Muscle of leg (tissue), 11 donors: ENCODE data around the gene HOXC10. TPM values are rescaled to one million over a fixed set of nuclear protein-coding genes. Genes with fewer than 3 reads are reported as not detected.

Experiments used
- DNase-seq: peaks from one replicate; pipeline ENCODE4 v3.0.0; 2013
- H3K27ac ChIP-seq: one replicate; pipeline ENCODE4 v1.5.1; 2013; ENCODE audit warnings: mild to moderate bottlenecking, low read length, control low read depth
- H3K27me3 ChIP-seq: one replicate; pipeline ENCODE4 v1.6.1; 2013; ENCODE audit warnings: low read length; ENCODE audit not compliant: control insufficient read depth, insufficient read depth
- H3K36me3 ChIP-seq: one replicate; pipeline ENCODE4 v1.6.1; 2013; ENCODE audit warnings: low read length; ENCODE audit not compliant: control insufficient read depth, insufficient read depth
- H3K4me1 ChIP-seq: one replicate; pipeline ENCODE4 v1.6.1; 2013; ENCODE audit warnings: low read length; ENCODE audit not compliant: control insufficient read depth, insufficient read depth
- H3K4me3 ChIP-seq: one replicate; pipeline ENCODE4 v1.5.1; 2013; ENCODE audit warnings: low read length, control low read depth
- H3K9me3 ChIP-seq: replicated peaks from 2 replicates; pipeline ENCODE4 v1.6.1; 2013; ENCODE audit warnings: low read depth, low read length; ENCODE audit not compliant: control insufficient read depth
- WGBS: methylation state at CpG from one replicate; pipeline ENCODE4 v1.1.5; 2013; ENCODE audit warnings: missing lambda C conversion rate; ENCODE audit not compliant: insufficient coverage; 5-methylcytosine and 5-hydroxymethylcytosine counted together
- polyA plus RNA-seq, 8 donors: library from polyadenylated mRNA; unstranded; fragments of 120-200 nt; gene quantifications; one replicate each; pipeline versions ENCODE4 v1.2.1 to v1.2.3, GENCODE V29; 2013; ENCODE audit warnings: inconsistent platforms in 1 of 8, low replicate concordance in 1 of 8; ENCODE audit not compliant: insufficient read length in 8 of 8, insufficient read depth in 1 of 8
- total RNA-seq: library from RNA; stranded (reverse); fragments of 120-200 nt; gene quantifications from one replicate; pipeline ENCODE4 v1.2.4, GENCODE V29; 2013

Gene HOXC10
- total and polyA plus RNA-seq, 9 donors, result 7.6 to 57.7 (median 48.6) TPM

DNA sequence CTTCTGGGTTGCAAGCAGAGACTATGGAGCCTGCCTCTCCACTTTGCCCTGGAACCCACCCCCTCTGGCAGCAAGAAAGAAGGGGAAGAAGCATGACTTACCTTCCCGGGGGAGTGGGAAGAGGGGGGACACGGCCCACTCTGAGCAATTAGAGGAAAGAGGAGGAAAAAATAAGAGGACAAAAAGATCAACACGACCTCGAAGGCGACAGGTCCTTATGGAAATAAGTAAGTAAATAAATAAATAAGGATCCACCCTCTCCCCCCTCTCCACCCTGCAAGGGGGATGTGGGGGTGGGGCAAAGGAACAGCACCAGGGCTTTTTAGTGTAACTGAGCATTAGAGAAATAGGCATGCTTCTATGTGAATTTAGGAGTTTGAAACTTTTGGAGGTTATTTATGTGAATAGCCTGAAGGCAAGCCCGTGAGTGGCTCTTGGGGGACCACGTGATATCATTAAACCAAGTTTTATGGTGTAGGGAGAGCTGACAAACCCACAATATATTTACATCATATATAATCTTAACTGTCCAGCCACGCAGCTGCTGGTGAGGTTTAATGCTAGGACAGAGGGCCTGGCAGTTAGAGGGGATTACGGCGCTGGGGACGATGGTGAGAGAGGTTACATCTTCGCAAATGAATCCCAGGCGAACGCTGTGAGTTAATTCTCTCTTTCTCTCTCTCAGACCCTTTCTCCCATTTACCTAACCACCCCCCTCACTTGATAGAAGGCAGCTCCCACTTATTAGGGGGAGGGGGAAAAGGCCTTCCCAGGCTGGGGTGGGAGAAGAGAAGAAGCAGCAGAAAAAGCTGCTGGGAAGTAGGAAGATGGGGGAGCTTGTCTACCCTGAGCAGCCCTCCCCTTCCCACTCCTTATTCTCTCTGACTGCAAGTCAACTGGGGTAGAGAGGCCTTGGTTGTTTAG, 52.7 kb downstream of the HOXC10 start:
- peak; percentile 80 for DNase-seq
- 20% methylated on average over 1 of the region's 14 CpGs for WGBS
- peaks cover 42% of the 10 kb centered on the region for H3K27me3 ChIP-seq
- H3K4me1 ChIP-seq, result peaks cover 85% of the 10 kb centered on the region
- H3K27ac ChIP-seq, result peak overlapping the region; percentile 96
- no peaks in the 10 kb centered on the region for H3K9me3 ChIP-seq
- H3K4me3 ChIP-seq, result peak overlapping the region; percentile 38
- peaks cover 8% of the 10 kb centered on the region for H3K36me3 ChIP-seq

DNA sequence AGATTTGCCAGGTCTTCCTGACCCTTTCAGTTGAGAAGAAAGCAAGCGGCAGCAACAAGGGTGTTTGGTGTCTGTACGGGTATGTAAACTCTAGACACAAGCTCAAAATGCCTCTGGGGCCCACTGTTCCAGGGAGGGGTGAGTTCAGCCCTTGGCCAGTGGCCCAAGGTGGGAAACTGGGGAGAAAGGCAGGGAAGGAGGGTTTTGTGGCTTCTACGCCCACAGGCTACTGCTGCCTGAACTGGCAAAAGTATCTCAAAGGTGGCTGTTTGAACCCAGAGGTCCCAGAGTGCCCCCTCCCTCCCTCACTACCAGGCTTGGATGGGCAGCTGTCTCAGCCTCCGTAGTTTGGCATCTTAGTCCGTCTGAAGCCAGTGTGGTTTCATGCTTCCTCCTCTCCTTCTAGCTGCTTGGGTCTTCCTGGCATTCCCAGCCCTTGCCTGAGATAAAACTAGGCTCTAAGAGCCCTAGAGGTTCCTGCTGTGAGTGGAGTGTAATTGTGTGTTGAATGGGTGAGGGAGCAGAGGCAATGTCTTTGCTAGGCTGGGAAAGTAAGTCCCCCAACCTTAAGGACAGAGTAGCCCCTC, 53.4 kb downstream of the HOXC10 start:
- Histone ChIP-seq H3K36me3 (peaks cover 8% of the 10 kb centered on the region), H3K4me3 (peak overlapping the region; percentile 38), H3K27me3 (peaks cover 35% of the 10 kb centered on the region), H3K9me3 (no peaks in the 10 kb centered on the region), H3K27ac (peak overlapping the region; percentile 96), H3K4me1 (peaks cover 85% of the 10 kb centered on the region)
- 80% methylated on average over 1 of the region's 5 CpGs for WGBS
- DNase-seq, result peak; percentile 59

DNA sequence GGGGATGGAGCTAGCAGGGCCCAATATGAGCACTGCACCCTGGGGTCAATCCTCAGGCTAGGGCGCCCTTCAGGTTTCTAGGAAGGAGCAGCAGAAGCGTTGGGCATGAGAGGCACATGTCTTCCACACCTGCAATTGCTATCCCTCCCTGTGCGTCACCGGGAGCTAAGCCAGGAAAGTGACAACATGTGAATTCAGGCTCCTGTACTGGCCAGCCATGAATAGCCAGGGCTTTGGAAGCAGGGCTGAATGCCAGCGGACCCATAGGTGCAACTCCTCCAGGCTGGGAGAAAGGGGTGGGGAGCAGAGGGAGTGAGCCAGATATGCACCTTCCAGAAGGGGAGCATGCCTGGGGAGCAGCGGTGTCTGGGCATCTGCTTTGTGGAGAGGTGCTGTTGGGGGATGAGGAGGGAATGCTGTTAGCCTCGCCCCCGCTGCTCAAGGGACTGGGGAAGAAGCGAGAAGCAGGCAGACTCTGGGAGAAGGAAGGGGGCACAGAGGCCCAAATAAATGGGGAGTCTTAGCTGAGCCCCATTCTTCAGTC, 54.0 kb downstream of the HOXC10 start:
- Histone ChIP-seq H3K4me1 (peaks cover 89% of the 10 kb centered on the region), H3K4me3 (peak overlapping the region; percentile 38), H3K36me3 (peaks cover 8% of the 10 kb centered on the region), H3K27ac (peak overlapping the region; percentile 96), H3K9me3 (no peaks in the 10 kb centered on the region), H3K27me3 (peaks cover 33% of the 10 kb centered on the region)
- peak; percentile 93 for DNase-seq
- 16% methylated on average over 7 of the region's 9 CpGs for WGBS

DNA sequence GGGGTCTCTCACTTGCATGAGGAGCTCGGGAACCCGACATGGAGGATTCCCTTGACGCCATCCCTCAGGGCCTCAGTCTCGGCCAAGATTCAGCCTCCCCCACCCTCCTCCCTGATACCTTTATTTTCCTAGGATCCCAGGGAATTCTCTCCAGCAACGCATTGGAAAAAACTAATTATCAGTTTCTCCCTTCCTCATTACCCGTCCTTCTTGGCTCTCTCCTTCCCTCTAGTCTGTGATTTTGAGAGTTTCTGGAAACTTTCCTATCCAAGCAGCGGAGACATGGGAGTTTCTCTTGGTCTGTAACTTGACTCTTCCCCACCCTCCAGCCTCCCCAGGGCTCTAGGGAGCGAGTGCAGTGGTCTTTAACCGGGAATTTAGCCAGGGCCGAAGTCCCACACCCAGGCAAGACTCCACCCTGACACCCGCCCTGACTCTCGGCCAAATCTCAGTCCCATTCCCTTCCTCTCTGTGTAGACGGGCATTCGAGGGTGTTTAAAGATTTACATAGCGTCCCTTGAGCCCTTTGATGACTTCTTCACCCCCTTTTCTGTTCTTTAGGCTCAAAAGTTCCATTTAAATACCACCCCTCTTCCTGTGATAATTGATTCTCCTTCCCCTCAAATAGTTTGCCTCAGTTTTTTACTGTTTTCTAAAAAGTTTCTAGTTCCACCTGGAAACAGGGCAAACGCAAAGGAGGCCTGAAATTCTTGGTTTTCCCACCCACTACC, 54.6 kb downstream of the HOXC10 start:
- Histone ChIP-seq H3K4me3 (peak overlapping the region; percentile 38), H3K9me3 (no peaks in the 10 kb centered on the region), H3K4me1 (peaks cover 90% of the 10 kb centered on the region), H3K36me3 (peaks cover 4% of the 10 kb centered on the region), H3K27ac (peak overlapping the region; percentile 96), H3K27me3 (peaks cover 28% of the 10 kb centered on the region)
- WGBS, result 6% methylated on average over 9 of the region's 16 CpGs
- peak; percentile 98 for DNase-seq

Other genes starting within 250 kb of the HOXC10 start
- not detected for gene CISTR, start 233.2 kb upstream of the HOXC10 start, total RNA-seq
- not detected for gene CISTR, start 233.2 kb upstream of the HOXC10 start, polyA plus RNA-seq
- gene HOXC13, start 46.3 kb upstream of the HOXC10 start, total RNA-seq, result 0.04 TPM
- under 1 TPM in 3 of 8 donors, not detected in 5; 0.05 to 0.45 (median 0.08) TPM for gene HOXC13, start 46.3 kb upstream of the HOXC10 start, polyA plus RNA-seq
- gene HOXC12, start 30.2 kb upstream of the HOXC10 start, total RNA-seq, result not detected
- under 1 TPM in 7 of 8 donors, not detected in 1; 0.06 to 0.30 (median 0.08) TPM for gene HOXC12, start 30.2 kb upstream of the HOXC10 start, polyA plus RNA-seq
- 2.9 TPM for gene HOXC11, start 12.0 kb upstream of the HOXC10 start, total RNA-seq
- 1 to 10 TPM; 6.6 to 9.3 (median 7.6) TPM for gene HOXC11, start 12.0 kb upstream of the HOXC10 start, polyA plus RNA-seq
- 1.8 TPM for gene HOTAIR, start 10.2 kb upstream of the HOXC10 start, total RNA-seq
- 10 to 100 TPM in 1 of 8 donors, 1 to 10 TPM in 7; 2.2 to 13.2 (median 4.1) TPM for gene HOTAIR, start 10.2 kb upstream of the HOXC10 start, polyA plus RNA-seq
- gene HOXC9, start 15.0 kb downstream of the HOXC10 start, total RNA-seq, result 12.6 TPM
- gene HOXC9, start 15.0 kb downstream of the HOXC10 start, polyA plus RNA-seq, result 10 to 100 TPM; 14.3 to 19.2 (median 16.1) TPM
- 1.6 TPM for gene HOXC8, start 23.8 kb downstream of the HOXC10 start, total RNA-seq
- gene HOXC8, start 23.8 kb downstream of the HOXC10 start, polyA plus RNA-seq, result 1 to 10 TPM; 3.8 to 7.9 (median 5.6) TPM
- gene HOXC6, start 43.3 kb downstream of the HOXC10 start, total RNA-seq, result 4.1 TPM
- 10 to 100 TPM; 11.5 to 22.5 (median 16.0) TPM for gene HOXC6, start 43.3 kb downstream of the HOXC10 start, polyA plus RNA-seq
- 1.1 TPM for gene HOXC5, start 47.9 kb downstream of the HOXC10 start, total RNA-seq
- 1 to 10 TPM in 4 of 8 donors, under 1 TPM in 4; 0.54 to 1.6 (median 1.0) TPM for gene HOXC5, start 47.9 kb downstream of the HOXC10 start, polyA plus RNA-seq
- gene HOXC4, start 68.7 kb downstream of the HOXC10 start, total RNA-seq, result 10.1 TPM
- 10 to 100 TPM; 16.2 to 29.6 (median 21.8) TPM for gene HOXC4, start 68.7 kb downstream of the HOXC10 start, polyA plus RNA-seq
- 27.4 TPM for gene SMUG1, start 203.8 kb downstream of the HOXC10 start, total RNA-seq
- gene SMUG1, start 203.8 kb downstream of the HOXC10 start, polyA plus RNA-seq, result 10 to 100 TPM; 20.5 to 27.8 (median 23.2) TPM